Bronchus fibroblast of lung (primary cell): ENCODE data around the gene EAF2. TPM values are rescaled to one million over a fixed set of nuclear protein-coding genes. Genes with fewer than 3 reads are reported as not detected.

ENCODE experiments used
- total RNA-seq: library from RNA; depleted of rRNA; stranded (reverse); fragments of >200 nt; gene quantifications from 2 replicates; pipeline ENCODE4 v1.2.3, GENCODE V29; 2015

EAF2 gene
- total RNA-seq = 0.34 and 1.5 TPM in 2 replicates

DNA sequence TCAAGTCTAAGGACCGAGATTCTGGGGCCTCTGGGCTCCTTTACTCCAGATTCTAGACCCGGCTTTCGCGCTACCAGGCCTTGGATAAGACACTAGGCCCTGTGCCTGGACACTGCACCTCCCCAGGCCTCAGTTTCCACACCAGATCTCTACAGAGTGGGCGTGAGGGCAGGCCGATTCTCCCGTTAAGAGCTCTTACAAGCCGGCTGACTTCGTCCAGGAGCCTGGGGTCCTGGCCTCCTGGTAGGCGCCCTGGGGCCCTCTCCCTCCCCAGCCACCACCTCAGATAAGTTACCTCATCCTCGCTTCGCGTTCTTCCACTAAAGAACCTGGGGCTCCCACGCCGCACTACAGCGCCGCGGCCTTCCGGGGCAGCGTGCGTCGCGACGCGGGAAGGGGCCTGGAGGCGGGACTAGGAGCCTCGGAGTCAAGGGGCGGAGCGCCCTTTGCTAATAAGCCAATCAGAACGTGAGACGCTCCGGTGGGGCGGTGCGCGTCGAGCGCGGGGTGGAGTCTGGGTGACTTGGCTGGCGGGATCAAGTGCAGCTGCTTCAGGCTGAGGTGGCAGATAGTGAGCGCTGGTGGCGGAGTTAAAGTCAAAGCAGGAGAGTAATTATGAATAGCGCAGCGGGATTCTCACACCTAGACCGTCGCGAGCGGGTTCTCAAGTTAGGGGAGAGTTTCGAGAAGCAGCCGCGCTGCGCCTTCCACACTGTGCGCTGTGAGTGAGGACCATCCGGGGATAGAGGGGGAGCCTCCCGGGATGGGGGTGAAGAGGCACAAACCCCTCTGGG, at the start of gene EAF2, which contains the start of gene IQCB1:
Gene EAF2, plus strand, starts transcription at position 539 of the 794 bp plus-strand sequence. Its CDS starts 77 bp downstream, at position 616.
Gene IQCB1, minus strand, starts transcription at position 390 of the 794 bp plus-strand sequence. CDS start 6,100 bp downstream, outside the sequence.

GRCh38 chr3:121894301-121894990, 59.4 kb downstream of the EAF2 start, which contains the start of gene SLC15A2:
Gene SLC15A2, plus strand, starts transcription at chr3:121894401. Its CDS starts 76 bp downstream, at chr3:121894477.

Other genes with a start within 250 kb of the EAF2 start
- not detected in 2 replicates for gene FBXO40, start 241.8 kb upstream of the EAF2 start, total RNA-seq
- gene HCLS1, start 174.3 kb upstream of the EAF2 start, total RNA-seq = 0.89 and 1.2 TPM in 2 replicates
- gene GOLGB1, start 85.5 kb upstream of the EAF2 start, total RNA-seq = 14.3 and 43.6 TPM in 2 replicates
- gene IQCB1, start 149 bp upstream of the EAF2 start, total RNA-seq = 8.3 and 14.1 TPM in 2 replicates
- 0.15 and 0.17 TPM in 2 replicates for gene SLC15A2, start 59.2 kb downstream of the EAF2 start, total RNA-seq
- gene ILDR1, start 187.0 kb downstream of the EAF2 start, total RNA-seq = not detected in 2 replicates
- gene CD86, start 220.2 kb downstream of the EAF2 start, total RNA-seq = not detected in 2 replicates